ENCODE results near the gene MAP6. TPM values are rescaled to one million over a fixed set of nuclear protein-coding genes. Genes with fewer than 3 reads are reported as not detected.

Gene MAP6
- total and polyA plus RNA-seq, 8 donors: 0.88 to 17.4 (median 2.5) TPM

- TF ChIP-seq CTCF (IDR thresholded peaks at IDR 0.05): no peak
- Histone ChIP-seq H3K36me3 (no peaks in the 10 kb centered on the region), H3K27ac (no peak overlapping the region), H3K27me3 (no peaks in the 10 kb centered on the region), H3K4me3 (no peak overlapping the region), H3K9me3 (no peaks in the 10 kb centered on the region), H3K4me1 (no peaks in the 10 kb centered on the region)
- FAIRE-seq: no peak
- intact Hi-C loops (cut with DNase I): no loop called here
- no peak for DNase-seq
- WGBS, 2 donors: 69 to 75% methylated on average over 5 of the region's 5 CpGs
- no peak for ATAC-seq
Measured at GRCh38 chr11:75616281-75616680, 52.6 kb downstream of the MAP6 start.

GRCh38 chr11:75615751-75616150, 53.1 kb downstream of the MAP6 start:
- FAIRE-seq (no peak), ATAC-seq (no peak), DNase-seq (no peak)
- intact Hi-C loops (cut with DNase I): no loop called here
- Histone ChIP-seq H3K4me3 (no peak overlapping the region), H3K36me3 (no peaks in the 10 kb centered on the region), H3K9me3 (no peaks in the 10 kb centered on the region), H3K27ac (no peak overlapping the region), H3K27me3 (no peaks in the 10 kb centered on the region), H3K4me1 (no peaks in the 10 kb centered on the region)
- no peak for TF ChIP-seq CTCF (IDR thresholded peaks at IDR 0.05)
- WGBS, 2 donors: 61 to 65% methylated on average over 7 of the region's 7 CpGs

GRCh38 chr11:75611823-75612222, 57.0 kb downstream of the MAP6 start:
- ATAC-seq (no peak), FAIRE-seq (no peak), DNase-seq (no peak)
- Histone ChIP-seq H3K27ac (no peak overlapping the region), H3K36me3 (no peaks in the 10 kb centered on the region), H3K4me3 (no peak overlapping the region), H3K9me3 (no peaks in the 10 kb centered on the region), H3K4me1 (no peaks in the 10 kb centered on the region), H3K27me3 (no peaks in the 10 kb centered on the region)
- TF ChIP-seq CTCF (IDR thresholded peaks at IDR 0.05): no peak
- intact Hi-C loops (cut with DNase I): no loop called here
- 83 to 88% methylated on average over 3 of the region's 3 CpGs for WGBS, 2 donors

- no peak overlapping the region for H3K27ac ChIP-seq
- no peaks in the 10 kb centered on the region for H3K27me3 ChIP-seq
- TF ChIP-seq CTCF (IDR thresholded peaks at IDR 0.05): no peak
- WGBS, 2 donors: 75 to 80% methylated on average over 6 to 8 of the region's 8 CpGs
- H3K36me3 ChIP-seq: no peaks in the 10 kb centered on the region
- no peak overlapping the region for H3K4me3 ChIP-seq
- DNase-seq: no peak
- no peaks in the 10 kb centered on the region for H3K9me3 ChIP-seq
- no peak for FAIRE-seq
- no peaks in the 10 kb centered on the region for H3K4me1 ChIP-seq
- intact Hi-C loops (cut with DNase I): no loop called here
- no peak for ATAC-seq
Measured at GRCh38 chr11:75606099-75606498, 62.7 kb downstream of the MAP6 start.

GRCh38 chr11:75603791-75604736, 64.8 kb downstream of the MAP6 start:
- Histone ChIP-seq H3K9me3 (no peaks in the 10 kb centered on the region), H3K27ac (peak overlapping the region in 1 of 4 donors; percentile 37), H3K4me3 (no peak overlapping the region), H3K36me3 (no peaks in the 10 kb centered on the region), H3K27me3 (no peaks in the 10 kb centered on the region), H3K4me1 (no peaks in the 10 kb centered on the region)
- peak in 2 of 4 donors; percentile 9 to 59 for ATAC-seq
- no peak for TF ChIP-seq CTCF (IDR thresholded peaks at IDR 0.05)
- DNase-seq: no peak
- intact Hi-C loops (cut with DNase I): no loop called here
- 73% methylated on average over 16 of the region's 16 CpGs for WGBS, 2 donors
- FAIRE-seq: no peak
